Kidney (tissue), 14 donors: ENCODE data around the gene ATP2A3. TPM values are rescaled to one million over a fixed set of nuclear protein-coding genes. Genes with fewer than 3 reads are reported as not detected.

Source experiments
- DNase-seq, 5 donors: peaks; one replicate each; pipeline ENCODE4 v3.0.0-alpha.2; 2013 to 2020
- FAIRE-seq: peaks from 2 replicates; lab custom pipeline; 2012; peaks lifted over from hg19 to GRCh38; lab: Jason Lieb, UNC
- H3K27ac ChIP-seq, 2 donors: one replicate each; pipeline ENCODE4 v1.7.0; 2013; ENCODE audit warnings: low read depth in 2 of 2, low read length in 2 of 2, inconsistent platforms in 1 of 2
- H3K27me3 ChIP-seq: one replicate; pipeline ENCODE4 v1.7.1; 2013; ENCODE audit warnings: low read length, inconsistent platforms; ENCODE audit not compliant: control insufficient read depth, insufficient read depth
- H3K36me3 ChIP-seq, 3 donors: one replicate each; pipeline versions ENCODE4 v1.7.0 to v1.7.1; 2013; ENCODE audit warnings: low read length in 3 of 3, control low read depth in 1 of 3, inconsistent platforms in 1 of 3; ENCODE audit not compliant: insufficient read depth in 3 of 3, control insufficient read depth in 2 of 3
- H3K4me1 ChIP-seq, 3 donors: one replicate each; pipeline versions ENCODE4 v1.7.0 to v1.7.1; 2013; ENCODE audit warnings: low read length in 3 of 3, inconsistent platforms in 1 of 3, low read depth in 1 of 3; ENCODE audit not compliant: control insufficient read depth in 2 of 3, insufficient read depth in 2 of 3
- H3K4me3 ChIP-seq, 3 donors: one replicate each; pipeline versions ENCODE4 v1.7.0 to v1.8.1; 2013; ENCODE audit warnings: low read length in 3 of 3, control low read depth in 1 of 3, inconsistent platforms in 1 of 3
- H3K9ac ChIP-seq, 3 donors: one replicate each; pipeline versions ENCODE4 v1.7.0 to v1.7.1; 2013; ENCODE audit warnings: low read length in 3 of 3, control low read depth in 1 of 3, inconsistent platforms in 1 of 3
- H3K9me3 ChIP-seq, 3 donors: one replicate each; pipeline versions ENCODE4 v1.7.0 to v1.7.1; 2013; ENCODE audit warnings: low read length in 3 of 3, control low read depth in 1 of 3, inconsistent platforms in 1 of 3; ENCODE audit not compliant: control insufficient read depth in 2 of 3, insufficient read depth in 1 of 3
- intact Hi-C: fragments of 100-400 bp; cut with DNase I; formaldehyde crosslinking; loops from one replicate; pipeline ENCODE4 v1.11.1; 2022
- polyA plus RNA-seq: library from polyadenylated mRNA; stranded (reverse); fragments of 350-450 nt; fragmentation: Illumina TruSeq; extraction: RNeasy Lipid Tissue Mini Kit (QIAGEN cat#74804); gene quantifications from one replicate; pipeline ENCODE4 v1.2.3, GENCODE V29; 2014; ENCODE audit warnings: low read depth, low replicate concordance; ENCODE audit not compliant: insufficient read depth
- total RNA-seq: library from RNA; stranded (reverse); fragmentation: NEBNext Ultra II Directional; extraction: Animal tissue kit (Norgen Biotek cat#: 25700); gene quantifications from one replicate; pipeline ENCODE4 v1.2.1, GENCODE V29; 2021
- TF ChIP-seq, protein P1 (sequence below): IDR thresholded peaks from 3 replicates; pipeline ENCODE4 v1.5.1; 2012; ENCODE audit warnings: mild to moderate bottlenecking, moderate library complexity, borderline replicate concordance; ENCODE audit not compliant: insufficient read depth; ENCODE audit errors: extremely low read depth
- donor health status: control.
- donor health status: control.
- donor health status: control.
- donor health status: control.
- donor health status: control.
- donor health status: DM: yes; HTN: yes; CAD: no.
- donor health status: Normal renal cell carcinoma (clear cell type).

Gene ATP2A3
- total and polyA plus RNA-seq, 2 donors from 2014 or later: 9.4 to 52.1 TPM

DNA sequence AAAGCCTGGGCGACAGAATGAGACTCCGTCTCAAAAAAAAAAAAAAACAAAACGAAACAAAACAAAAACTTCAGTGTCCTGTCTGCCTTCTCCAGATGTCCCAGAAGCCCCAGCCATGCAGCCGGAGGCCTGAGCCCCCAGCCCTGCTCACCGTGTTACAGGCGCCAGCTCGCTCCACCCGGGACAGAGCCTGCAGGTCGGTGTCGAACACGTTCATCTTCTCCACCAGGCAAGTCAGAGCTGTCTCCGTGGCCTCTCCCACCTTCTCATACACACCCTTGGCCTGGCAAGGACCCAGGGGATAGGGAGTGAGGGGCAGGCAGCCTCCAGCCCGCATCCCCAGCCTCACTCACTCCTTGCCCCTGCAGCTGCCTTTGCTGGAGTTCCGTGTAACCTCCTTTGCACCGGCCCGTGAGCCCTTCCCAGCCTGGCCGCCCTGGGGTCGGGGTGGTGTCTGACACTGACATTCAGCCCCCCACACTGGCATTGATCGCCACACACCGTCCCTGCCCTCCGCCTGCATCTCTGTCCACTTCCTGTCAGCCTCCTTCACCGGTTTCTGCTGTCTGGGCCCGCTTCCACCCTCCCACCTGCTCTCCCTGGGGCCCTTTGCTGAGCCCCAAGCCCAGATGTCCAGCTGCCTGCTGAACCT is 20.9 kb downstream of the ATP2A3 start:
- H3K36me3 ChIP-seq: no peaks in the 10 kb centered on the region
- no peak for FAIRE-seq
- H3K27me3 ChIP-seq: no peaks in the 10 kb centered on the region
- H3K27ac ChIP-seq: no peak overlapping the region
- H3K9me3 ChIP-seq: no peaks in the 10 kb centered on the region
- no peak overlapping the region for H3K9ac ChIP-seq
- intact Hi-C loops: loop anchor here (10.0 kb wide), 1 partner anchor 61 kb away; no protein-coding TSS in a partner anchor
- H3K4me1 ChIP-seq: peaks cover 0 to 5% (median 0%) of the 10 kb centered on the region in 3 donors
- TF ChIP-seq, protein P1, sequence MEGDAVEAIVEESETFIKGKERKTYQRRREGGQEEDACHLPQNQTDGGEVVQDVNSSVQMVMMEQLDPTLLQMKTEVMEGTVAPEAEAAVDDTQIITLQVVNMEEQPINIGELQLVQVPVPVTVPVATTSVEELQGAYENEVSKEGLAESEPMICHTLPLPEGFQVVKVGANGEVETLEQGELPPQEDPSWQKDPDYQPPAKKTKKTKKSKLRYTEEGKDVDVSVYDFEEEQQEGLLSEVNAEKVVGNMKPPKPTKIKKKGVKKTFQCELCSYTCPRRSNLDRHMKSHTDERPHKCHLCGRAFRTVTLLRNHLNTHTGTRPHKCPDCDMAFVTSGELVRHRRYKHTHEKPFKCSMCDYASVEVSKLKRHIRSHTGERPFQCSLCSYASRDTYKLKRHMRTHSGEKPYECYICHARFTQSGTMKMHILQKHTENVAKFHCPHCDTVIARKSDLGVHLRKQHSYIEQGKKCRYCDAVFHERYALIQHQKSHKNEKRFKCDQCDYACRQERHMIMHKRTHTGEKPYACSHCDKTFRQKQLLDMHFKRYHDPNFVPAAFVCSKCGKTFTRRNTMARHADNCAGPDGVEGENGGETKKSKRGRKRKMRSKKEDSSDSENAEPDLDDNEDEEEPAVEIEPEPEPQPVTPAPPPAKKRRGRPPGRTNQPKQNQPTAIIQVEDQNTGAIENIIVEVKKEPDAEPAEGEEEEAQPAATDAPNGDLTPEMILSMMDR: no peak
- DNase-seq: no peak
- no peak overlapping the region for H3K4me3 ChIP-seq

DNA sequence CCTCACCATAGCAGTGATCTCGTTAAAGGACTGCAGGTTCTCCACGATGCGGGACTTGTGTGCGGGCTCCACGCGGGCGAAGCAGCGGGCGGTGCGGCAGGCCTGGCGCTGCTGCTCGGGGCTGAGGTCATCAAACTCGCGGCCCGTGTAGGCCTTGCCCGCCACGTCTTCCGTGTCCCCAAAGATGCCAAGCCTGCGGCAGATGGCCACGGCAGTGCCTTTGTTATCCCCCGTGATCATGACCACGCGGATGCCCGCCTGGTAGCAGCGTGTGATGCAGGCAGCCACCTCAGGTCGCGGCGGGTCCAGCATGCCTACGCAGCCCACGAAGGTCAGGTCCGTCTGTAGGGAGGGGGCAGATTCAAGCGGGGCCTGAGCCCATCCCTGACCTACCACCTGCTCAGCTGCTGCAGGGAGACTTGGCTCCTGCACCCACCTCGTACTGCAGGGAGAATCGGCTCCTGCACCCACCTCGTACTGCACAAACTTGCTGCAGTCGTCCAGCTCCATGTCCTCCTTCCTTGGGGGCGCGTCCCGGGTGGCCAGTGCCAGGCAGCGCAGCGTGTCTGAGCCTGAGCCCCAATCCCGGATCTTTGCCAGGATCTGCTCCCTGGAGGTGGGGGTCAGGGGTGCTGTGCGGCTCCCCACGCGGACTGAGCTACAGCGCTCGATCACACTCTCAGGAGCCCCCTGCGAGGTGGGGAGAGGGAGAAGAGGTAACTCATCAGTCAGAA is 23.1 kb downstream of the ATP2A3 start:
- Histone ChIP-seq H3K27ac (no peak overlapping the region), H3K4me1 (peaks cover 0 to 5% (median 0%) of the 10 kb centered on the region in 3 donors), H3K9me3 (no peaks in the 10 kb centered on the region), H3K4me3 (no peak overlapping the region), H3K36me3 (no peaks in the 10 kb centered on the region), H3K9ac (no peak overlapping the region), H3K27me3 (no peaks in the 10 kb centered on the region)
- intact Hi-C loops: loop anchor here (10.0 kb wide), 1 partner anchor 64 kb away; no protein-coding TSS in a partner anchor
- TF ChIP-seq, protein P1: no peak
- FAIRE-seq (no peak), DNase-seq (no peak)

DNA sequence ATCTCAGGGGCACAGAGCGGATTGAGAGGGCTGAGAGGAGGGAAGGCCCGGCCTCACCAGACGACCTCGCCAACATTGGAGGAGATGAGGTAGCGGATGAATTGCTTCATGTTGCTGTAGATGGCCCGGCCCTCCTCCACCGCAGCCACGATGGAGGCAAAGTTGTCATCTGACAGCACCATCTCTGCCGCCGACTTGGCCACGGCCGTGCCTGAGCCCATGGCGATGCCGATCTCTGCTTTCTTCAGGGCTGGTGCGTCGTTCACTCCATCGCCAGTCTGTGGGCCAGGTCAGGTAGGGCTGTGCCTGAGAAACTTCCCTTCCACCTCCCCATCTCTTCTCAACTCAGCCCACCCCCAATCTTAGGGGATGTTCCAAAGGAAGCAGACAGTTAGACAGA is 26.9 kb downstream of the ATP2A3 start:
- Histone ChIP-seq H3K27ac (no peak overlapping the region), H3K9ac (no peak overlapping the region), H3K27me3 (no peaks in the 10 kb centered on the region), H3K36me3 (no peaks in the 10 kb centered on the region), H3K9me3 (no peaks in the 10 kb centered on the region), H3K4me1 (peaks cover 0 to 2% (median 0%) of the 10 kb centered on the region in 3 donors), H3K4me3 (no peak overlapping the region)
- FAIRE-seq (no peak), DNase-seq (no peak)
- TF ChIP-seq, protein P1: no peak
- intact Hi-C loops: no loop called here
